HG02623 (cell line): ENCODE data around the gene TTBK2.

Experiments used
- ATAC-seq: cut with Tn5 transposase; IDR thresholded peaks from one replicate; pipeline ENCODE4 v1.9.1; 2021; ENCODE audit warnings: moderate library complexity; ENCODE audit not compliant: unreplicated experiment

The TTBK2 gene

GRCh38 chr15:42730135-42730534 is 190.4 kb downstream of the TTBK2 start:
- no peak for ATAC-seq

GRCh38 chr15:42729409-42729808 is 191.2 kb downstream of the TTBK2 start:
- no peak for ATAC-seq

GRCh38 chr15:42728972-42729371 is 191.6 kb downstream of the TTBK2 start:
- no peak for ATAC-seq

GRCh38 chr15:42728560-42728959 is 192.0 kb downstream of the TTBK2 start:
- ATAC-seq: no peak

- no peak for ATAC-seq
Observed at GRCh38 chr15:42727750-42728381, 192.7 kb downstream of the TTBK2 start.

- no peak for ATAC-seq
Observed at GRCh38 chr15:42726114-42726513, 194.5 kb downstream of the TTBK2 start.

GRCh38 chr15:42725331-42725903 is 195.2 kb downstream of the TTBK2 start:
- ATAC-seq: no peak

- no peak for ATAC-seq
Observed at GRCh38 chr15:42724276-42724675, 196.3 kb downstream of the TTBK2 start.

GRCh38 chr15:42723068-42723467 is 197.5 kb downstream of the TTBK2 start:
- no peak for ATAC-seq

- no peak for ATAC-seq
Observed at GRCh38 chr15:42721916-42722315, 198.7 kb downstream of the TTBK2 start.

GRCh38 chr15:42721016-42721415 is 199.6 kb downstream of the TTBK2 start:
- ATAC-seq: no peak

GRCh38 chr15:42720071-42720470 is 200.5 kb downstream of the TTBK2 start:
- ATAC-seq: no peak

- no peak for ATAC-seq
Observed at GRCh38 chr15:42719043-42719442, 201.5 kb downstream of the TTBK2 start.

GRCh38 chr15:42716626-42717025 is 204.0 kb downstream of the TTBK2 start:
- no peak for ATAC-seq

GRCh38 chr15:42716125-42716524 is 204.5 kb downstream of the TTBK2 start:
- ATAC-seq: no peak

- ATAC-seq: no peak
Observed at GRCh38 chr15:42712584-42712983, 208.0 kb downstream of the TTBK2 start.

- no peak for ATAC-seq
Observed at GRCh38 chr15:42711746-42712145, 208.8 kb downstream of the TTBK2 start.

GRCh38 chr15:42710662-42711061 is 209.9 kb downstream of the TTBK2 start:
- no peak for ATAC-seq

- ATAC-seq: no peak
Observed at GRCh38 chr15:42707873-42708544, 212.6 kb downstream of the TTBK2 start.

GRCh38 chr15:42707068-42707467 is 213.5 kb downstream of the TTBK2 start:
- ATAC-seq: no peak

GRCh38 chr15:42705336-42705735 is 215.2 kb downstream of the TTBK2 start:
- ATAC-seq: no peak

GRCh38 chr15:42704492-42704926 is 216.1 kb downstream of the TTBK2 start:
- no peak for ATAC-seq
